K562 (cell line): ENCODE measurements around the gene FBXO8. TPM values are rescaled to one million over a fixed set of nuclear protein-coding genes. Genes with fewer than 3 reads are reported as not detected.
A peak's percentile ranks its signal among the peaks of the same experiment; 100 is the strongest.

ENCODE experiments used
- ARID1B ChIP-seq: fragments of 450-650 bp; IDR thresholded peaks from 2 replicates; pipeline ENCODE4 v1.6.1; 2016; ENCODE audit warnings: antibody characterized with exemption, mild to moderate bottlenecking, inconsistent platforms
- ATF1 ChIP-seq, 2 experiments: fragments of 450-650 bp in 1 of 2; IDR thresholded peaks; 2 replicates each; pipeline ENCODE4 v1.6.1; 2016; ENCODE audit warnings: missing compliant biosample characterization in 1 of 2, missing genetic modification characterization in 1 of 2
- GATAD2B ChIP-seq: fragments of 450-650 bp; IDR thresholded peaks from 2 replicates; pipeline ENCODE4 v1.6.1; 2017; ENCODE audit warnings: mild to moderate bottlenecking, borderline replicate concordance
- HDAC1 ChIP-seq, 2 experiments: fragments of 450-650 bp; IDR thresholded peaks; 2 replicates each; pipeline ENCODE4 v1.6.1; 2016 to 2017; ENCODE audit warnings: inconsistent platforms in 1 of 2, mild to moderate bottlenecking in 1 of 2, moderate library complexity in 1 of 2
- NFIC ChIP-seq: fragments of 450-650 bp; IDR thresholded peaks from 2 replicates; pipeline ENCODE4 v1.6.1; 2017; ENCODE audit warnings: mild to moderate bottlenecking, inconsistent platforms
- NFXL1 ChIP-seq: fragments of 450-650 bp; formaldehyde crosslinking; IDR thresholded peaks from 2 replicates; pipeline ENCODE4 v1.4.0; 2021; ENCODE audit warnings: mild to moderate bottlenecking
- POLR2AphosphoS2 ChIP-seq: IDR thresholded peaks from 2 replicates; pipeline ENCODE4 v1.6.1; 2012; ENCODE audit warnings: low read length, improper control_type of control experiment
- RBM15 ChIP-seq: fragments of 200-400 bp; formaldehyde crosslinking; IDR thresholded peaks from 2 replicates; pipeline ENCODE4 v1.6.1; 2018; ENCODE audit warnings: mild to moderate bottlenecking, low read length, moderate library complexity; ENCODE audit not compliant: insufficient read depth
- RUNX1 ChIP-seq: sonication (generic); IDR thresholded peaks from 2 replicates; pipeline ENCODE4 v1.6.1; 2016; ENCODE audit warnings: antibody characterized with exemption, low read depth
- SMAD4 ChIP-seq: fragments of 250-450 bp; sonication (Bioruptor Pico); conservative IDR thresholded peaks from 2 replicates; pipeline ENCODE4 v1.8.0; 2021; ENCODE audit warnings: inconsistent platforms, mild to moderate bottlenecking, moderate library complexity
- SOX6 ChIP-seq: fragments of 450-650 bp; IDR thresholded peaks from 2 replicates; pipeline ENCODE4 v1.6.1; 2014; ENCODE audit warnings: mild to moderate bottlenecking
- SRF ChIP-seq, 2 experiments: fragments of 250-450, 450-650 bp in 1 of 2; sonication (Bioruptor Pico) in 1 of 2; sonication (generic) in 1 of 2; formaldehyde crosslinking; IDR thresholded peaks; 2 replicates each; pipeline versions ENCODE4 v1.5.0 to v1.5.1; 2020 to 2022; ENCODE audit warnings: mild to moderate bottlenecking in 1 of 2, missing genetic modification reagents in 1 of 2
- TARDBP ChIP-seq: fragments of 450-650 bp; IDR thresholded peaks from 2 replicates; pipeline ENCODE4 v1.6.1; 2016
- ZKSCAN3 ChIP-seq: fragments of 250-450 bp; sonication (Bioruptor Pico); IDR thresholded peaks from 2 replicates; pipeline ENCODE4 v1.4.0; 2020
- polyA plus RNA-seq, 8 experiments: library from polyadenylated mRNA; depleted of rRNA in 4 of 8; stranded (reverse) in 5 of 8; unstranded in 3 of 8; fragments of >200 nt; fragmentation: Nextera tagmentation in 2 of 8; fragmentation: Illumina TruSeq in 1 of 8; extraction: Ambion mirVana in 2 of 8; extraction: Trizol in 1 of 8; gene quantifications; 2 replicates each; pipeline versions ENCODE4 v1.2.1 to v1.2.3, GENCODE V29; 2011 to 2014; ENCODE audit warnings: inconsistent platforms in 1 of 8, missing spikeins in 1 of 8
- total RNA-seq, 7 experiments: library from RNA; depleted of rRNA in 6 of 7; stranded (reverse); fragments of >200 nt in 6 of 7; fragmentation: Illumina TruSeq in 2 of 7; extraction: Trizol in 2 of 7; gene quantifications; 2 replicates each; pipeline versions ENCODE4 v1.2.1 to v1.2.3, GENCODE V29; 2011 to 2021; ENCODE audit warnings: low replicate concordance in 1 of 7
- TF ChIP-seq, protein P1 (sequence below): fragments of 450-650 bp; IDR thresholded peaks from 2 replicates; pipeline ENCODE4 v1.6.1; 2017; ENCODE audit warnings: antibody characterized with exemption
- TF ChIP-seq, protein P2 (sequence below): sonication (generic); formaldehyde crosslinking; IDR thresholded peaks from 2 replicates; pipeline ENCODE4 v1.8.0; 2022; ENCODE audit warnings: missing genetic modification reagents, mild to moderate bottlenecking, moderate library complexity, borderline replicate concordance
- TF ChIP-seq, protein P3 (sequence below): sonication (generic); formaldehyde crosslinking; IDR thresholded peaks from 2 replicates; pipeline ENCODE4 v1.9.0; 2022; ENCODE audit warnings: mild to moderate bottlenecking, missing genetic modification reagents
- TF ChIP-seq, protein P4 (sequence below): fragments of 450-650 bp; IDR thresholded peaks from 2 replicates; pipeline ENCODE4 v1.7.1; 2018; ENCODE audit warnings: mild to moderate bottlenecking, low read depth; ENCODE audit not compliant: partially characterized antibody
- TF ChIP-seq, protein P5 (sequence below): IDR thresholded peaks from 2 replicates; pipeline ENCODE4 v1.6.1; 2012; ENCODE audit warnings: low read depth, low read length, improper control_type of control experiment, borderline replicate concordance

Gene FBXO8
- total and polyA plus RNA-seq, 9 of the 15 experiments (the other 6 are each of a cell fraction or from before 2014, with no cell fraction given), result 12.9 to 27.1 (median 14.8) TPM

DNA sequence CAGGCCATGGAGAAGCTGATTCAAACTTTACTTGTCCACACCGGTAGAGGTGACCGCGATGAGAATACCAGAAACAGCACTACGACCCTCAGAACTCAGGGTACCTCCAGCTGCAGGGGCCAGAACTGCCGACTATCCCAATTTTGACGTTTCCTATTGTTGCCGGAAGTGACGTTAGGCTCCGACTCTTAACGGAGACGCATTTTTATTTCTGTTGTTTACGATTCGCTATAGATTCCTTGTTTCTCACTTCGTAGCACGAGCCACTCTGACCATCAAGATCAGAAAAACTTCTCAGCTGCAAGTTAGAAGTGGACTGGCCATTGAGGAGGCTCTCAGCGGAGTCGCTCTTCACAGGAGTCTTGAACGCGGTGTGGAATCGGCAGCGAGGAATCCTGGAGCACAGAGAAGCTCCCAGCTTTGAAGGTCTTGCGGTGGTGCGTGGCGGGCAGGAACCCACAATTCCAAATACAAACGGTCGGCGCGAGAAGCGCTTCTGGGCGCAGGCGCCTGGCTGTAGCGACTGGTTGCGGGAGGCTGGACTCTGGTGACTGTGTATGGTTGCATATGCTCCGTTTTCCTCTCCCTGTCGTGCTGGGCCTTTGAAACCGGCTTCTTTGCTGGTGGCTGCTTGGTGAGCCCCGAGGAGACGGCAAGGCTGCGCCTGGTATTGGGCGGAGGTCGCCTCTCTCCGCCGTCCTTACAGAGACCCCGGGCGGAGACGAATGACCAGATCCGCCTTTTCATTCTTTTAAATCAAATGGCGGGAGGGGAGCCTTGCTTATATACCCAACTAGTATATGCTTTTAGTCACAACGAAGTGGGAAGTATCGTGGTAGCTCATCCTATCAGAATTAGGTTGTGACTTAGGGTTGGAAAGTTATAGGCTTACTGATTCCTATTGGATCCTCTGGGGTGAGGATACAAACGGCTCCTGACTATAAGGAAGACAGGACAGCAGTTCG is at the start of gene FBXO8, which contains the start of gene CEP44 (continued):
- TF ChIP-seq, protein P1, sequence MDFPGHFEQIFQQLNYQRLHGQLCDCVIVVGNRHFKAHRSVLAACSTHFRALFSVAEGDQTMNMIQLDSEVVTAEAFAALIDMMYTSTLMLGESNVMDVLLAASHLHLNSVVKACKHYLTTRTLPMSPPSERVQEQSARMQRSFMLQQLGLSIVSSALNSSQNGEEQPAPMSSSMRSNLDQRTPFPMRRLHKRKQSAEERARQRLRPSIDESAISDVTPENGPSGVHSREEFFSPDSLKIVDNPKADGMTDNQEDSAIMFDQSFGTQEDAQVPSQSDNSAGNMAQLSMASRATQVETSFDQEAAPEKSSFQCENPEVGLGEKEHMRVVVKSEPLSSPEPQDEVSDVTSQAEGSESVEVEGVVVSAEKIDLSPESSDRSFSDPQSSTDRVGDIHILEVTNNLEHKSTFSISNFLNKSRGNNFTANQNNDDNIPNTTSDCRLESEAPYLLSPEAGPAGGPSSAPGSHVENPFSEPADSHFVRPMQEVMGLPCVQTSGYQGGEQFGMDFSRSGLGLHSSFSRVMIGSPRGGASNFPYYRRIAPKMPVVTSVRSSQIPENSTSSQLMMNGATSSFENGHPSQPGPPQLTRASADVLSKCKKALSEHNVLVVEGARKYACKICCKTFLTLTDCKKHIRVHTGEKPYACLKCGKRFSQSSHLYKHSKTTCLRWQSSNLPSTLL, result peak; percentile 92
- TF ChIP-seq SOX6 (peak; percentile 84), ARID1B (0 out of 2 replicates have a peak, but pooled peaks have one; percentile 24), SRF (CRISPR knock-in tag; IDR thresholded peaks at IDR 0.05) (peak in 1 of 2 experiments; percentile 8; a peak in 1 of 4 replicates), SMAD4 (CRISPR knock-in tag) (peak; percentile 69; the same call in 1 of the 2 replicates), TARDBP (no peak), GATAD2B (peak; percentile 75; the same call in 1 of the 2 replicates), POLR2AphosphoS2 (peak; percentile 30; the same call in 1 of the 2 replicates), ATF1 (CRISPR knock-in tag; IDR thresholded peaks at IDR 0.05) (no peak), ATF1 (tag; IDR thresholded peaks at IDR 0.05) (peak; percentile 98), NFIC (peak; percentile 90), HDAC1 (IDR thresholded peaks at IDR 0.05) (peak in 1 of 2 experiments; percentile 62; a peak in 1 of 4 replicates), RBM15 (no peak), RUNX1 (no peak), ZKSCAN3 (CRISPR knock-in tag) (no peak), NFXL1 (CRISPR knock-in tag) (no peak)
- TF ChIP-seq, protein P2, sequence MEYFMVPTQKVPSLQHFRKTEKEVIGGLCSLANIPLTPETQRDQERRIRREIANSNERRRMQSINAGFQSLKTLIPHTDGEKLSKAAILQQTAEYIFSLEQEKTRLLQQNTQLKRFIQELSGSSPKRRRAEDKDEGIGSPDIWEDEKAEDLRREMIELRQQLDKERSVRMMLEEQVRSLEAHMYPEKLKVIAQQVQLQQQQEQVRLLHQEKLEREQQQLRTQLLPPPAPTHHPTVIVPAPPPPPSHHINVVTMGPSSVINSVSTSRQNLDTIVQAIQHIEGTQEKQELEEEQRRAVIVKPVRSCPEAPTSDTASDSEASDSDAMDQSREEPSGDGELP (CRISPR knock-in tag), result peak; percentile 87; the same call in 1 of the 2 replicates
- TF ChIP-seq, protein P3, sequence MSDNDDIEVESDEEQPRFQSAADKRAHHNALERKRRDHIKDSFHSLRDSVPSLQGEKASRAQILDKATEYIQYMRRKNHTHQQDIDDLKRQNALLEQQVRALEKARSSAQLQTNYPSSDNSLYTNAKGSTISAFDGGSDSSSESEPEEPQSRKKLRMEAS (CRISPR knock-in tag), result peak; percentile 55; the same call in 1 of the 2 replicates
- TF ChIP-seq, protein P4, sequence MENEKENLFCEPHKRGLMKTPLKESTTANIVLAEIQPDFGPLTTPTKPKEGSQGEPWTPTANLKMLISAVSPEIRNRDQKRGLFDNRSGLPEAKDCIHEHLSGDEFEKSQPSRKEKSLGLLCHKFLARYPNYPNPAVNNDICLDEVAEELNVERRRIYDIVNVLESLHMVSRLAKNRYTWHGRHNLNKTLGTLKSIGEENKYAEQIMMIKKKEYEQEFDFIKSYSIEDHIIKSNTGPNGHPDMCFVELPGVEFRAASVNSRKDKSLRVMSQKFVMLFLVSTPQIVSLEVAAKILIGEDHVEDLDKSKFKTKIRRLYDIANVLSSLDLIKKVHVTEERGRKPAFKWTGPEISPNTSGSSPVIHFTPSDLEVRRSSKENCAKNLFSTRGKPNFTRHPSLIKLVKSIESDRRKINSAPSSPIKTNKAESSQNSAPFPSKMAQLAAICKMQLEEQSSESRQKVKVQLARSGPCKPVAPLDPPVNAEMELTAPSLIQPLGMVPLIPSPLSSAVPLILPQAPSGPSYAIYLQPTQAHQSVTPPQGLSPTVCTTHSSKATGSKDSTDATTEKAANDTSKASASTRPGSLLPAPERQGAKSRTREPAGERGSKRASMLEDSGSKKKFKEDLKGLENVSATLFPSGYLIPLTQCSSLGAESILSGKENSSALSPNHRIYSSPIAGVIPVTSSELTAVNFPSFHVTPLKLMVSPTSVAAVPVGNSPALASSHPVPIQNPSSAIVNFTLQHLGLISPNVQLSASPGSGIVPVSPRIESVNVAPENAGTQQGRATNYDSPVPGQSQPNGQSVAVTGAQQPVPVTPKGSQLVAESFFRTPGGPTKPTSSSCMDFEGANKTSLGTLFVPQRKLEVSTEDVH, result peak; percentile 80
- TF ChIP-seq, protein P5, sequence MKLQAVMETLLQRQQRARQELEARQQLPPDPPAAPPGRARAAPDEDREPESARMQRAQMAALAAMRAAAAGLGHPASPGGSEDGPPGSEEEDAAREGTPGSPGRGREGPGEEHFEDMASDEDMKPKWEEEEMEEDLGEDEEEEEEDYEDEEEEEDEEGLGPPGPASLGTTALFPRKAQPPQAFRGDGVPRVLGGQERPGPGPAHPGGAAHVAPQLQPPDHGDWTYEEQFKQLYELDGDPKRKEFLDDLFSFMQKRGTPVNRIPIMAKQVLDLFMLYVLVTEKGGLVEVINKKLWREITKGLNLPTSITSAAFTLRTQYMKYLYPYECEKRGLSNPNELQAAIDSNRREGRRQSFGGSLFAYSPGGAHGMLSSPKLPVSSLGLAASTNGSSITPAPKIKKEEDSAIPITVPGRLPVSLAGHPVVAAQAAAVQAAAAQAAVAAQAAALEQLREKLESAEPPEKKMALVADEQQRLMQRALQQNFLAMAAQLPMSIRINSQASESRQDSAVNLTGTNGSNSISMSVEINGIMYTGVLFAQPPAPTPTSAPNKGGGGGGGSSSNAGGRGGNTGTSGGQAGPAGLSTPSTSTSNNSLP, result peak; percentile 45; the same call in 1 of the 2 replicates
